Fibroblast of skin of right biceps (primary cell): ENCODE measurements around the gene PCGF1.

Source experiments
- DNase-seq: peaks from one replicate; pipeline ENCODE4 v3.0.0-alpha.2; 2013

PCGF1 gene

GRCh38 chr2:74536166-74536950 is 28.9 kb upstream of the PCGF1 start:
- no peak for DNase-seq

GRCh38 chr2:74535440-74535965 is 28.0 kb upstream of the PCGF1 start:
- no peak for DNase-seq

GRCh38 chr2:74534411-74534810 is 26.9 kb upstream of the PCGF1 start:
- DNase-seq: no peak

GRCh38 chr2:74533464-74533863 is 26.0 kb upstream of the PCGF1 start:
- no peak for DNase-seq

- DNase-seq: peak; percentile 50
Observed at GRCh38 chr2:74532222-74532621, 24.7 kb upstream of the PCGF1 start.

GRCh38 chr2:74531666-74532065 is 24.2 kb upstream of the PCGF1 start:
- DNase-seq: no peak

GRCh38 chr2:74530239-74531187 is 23.0 kb upstream of the PCGF1 start:
- DNase-seq: no peak

- peak; percentile 100 for DNase-seq
Observed at GRCh38 chr2:74529357-74530238, 22.1 kb upstream of the PCGF1 start, which contains the start of the genes AUP1 and HTRA2. Gene AUP1 (minus strand): TSS chr2:74529706. CDS start chr2:74529629, 77 bp downstream. Gene HTRA2 (plus strand): TSS chr2:74529933. CDS start chr2:74530007, 74 bp downstream.

GRCh38 chr2:74528600-74529356 is 21.3 kb upstream of the PCGF1 start:
- no peak for DNase-seq

GRCh38 chr2:74527741-74528140 is 20.2 kb upstream of the PCGF1 start:
- DNase-seq: no peak

- no peak for DNase-seq
Observed at GRCh38 chr2:74526649-74527230, 19.2 kb upstream of the PCGF1 start.

GRCh38 chr2:74525717-74526648 is 18.5 kb upstream of the PCGF1 start, which contains the start of gene DQX1:
Gene DQX1 (minus strand): TSS chr2:74526231. CDS start chr2:74525729, 502 bp downstream.
- DNase-seq: peak; percentile 42

GRCh38 chr2:74524955-74525716 is 17.6 kb upstream of the PCGF1 start:
- DNase-seq: no peak

GRCh38 chr2:74524005-74524404 is 16.5 kb upstream of the PCGF1 start:
- no peak for DNase-seq

GRCh38 chr2:74522516-74522915 is 15.0 kb upstream of the PCGF1 start:
- no peak for DNase-seq

GRCh38 chr2:74516650-74517049 is 9.2 kb upstream of the PCGF1 start:
- no peak for DNase-seq

GRCh38 chr2:74515981-74516633 is 8.6 kb upstream of the PCGF1 start:
- peak; percentile 67 for DNase-seq

GRCh38 chr2:74515271-74515980 is 7.9 kb upstream of the PCGF1 start:
- no peak for DNase-seq
